ENCODE measurements around the gene ZBTB39. TPM values are rescaled to one million over a fixed set of nuclear protein-coding genes. Genes with fewer than 3 reads are reported as not detected.

Gene ZBTB39
- total RNA-seq, 4 donors from 2014 or later: 7.6 to 13.0 (median 10.9) TPM

DNA sequence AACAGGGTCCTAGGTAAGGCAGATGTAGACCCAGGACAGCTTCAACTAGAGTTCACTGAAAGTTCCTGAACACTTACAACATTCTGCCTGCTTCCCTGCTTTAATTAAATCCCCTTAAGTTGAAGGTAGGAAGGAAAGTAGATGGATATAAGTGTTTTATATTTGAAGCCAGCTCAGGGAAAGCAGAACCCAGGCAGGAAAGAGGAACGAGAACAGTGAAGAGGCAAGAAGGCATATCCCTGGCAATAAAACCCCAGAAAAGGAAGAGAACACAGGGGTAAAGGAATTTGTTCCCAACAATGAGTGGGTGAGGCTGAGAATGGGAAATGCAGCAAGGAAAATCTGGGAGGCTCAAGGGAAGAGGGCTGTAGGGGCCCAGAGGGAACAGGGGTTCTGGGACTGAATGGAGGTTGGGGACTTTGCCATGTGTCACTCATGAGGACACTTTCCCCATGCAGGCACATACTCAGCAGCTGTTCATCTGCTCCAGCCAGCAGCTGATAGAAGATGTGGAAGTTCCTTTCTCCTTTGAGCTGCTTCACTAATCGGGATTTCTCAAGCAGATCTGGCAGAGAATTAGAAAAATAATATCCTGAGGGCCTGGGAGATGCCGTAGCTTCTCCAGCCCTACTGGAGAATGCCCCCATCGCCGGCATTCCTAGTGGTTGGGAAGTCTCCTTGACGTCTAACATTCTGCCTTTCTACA, 39.9 kb upstream of the ZBTB39 start:
- Histone ChIP-seq H3K9me3 (no peaks in the 10 kb centered on the region), H3K4me1 (no peaks in the 10 kb centered on the region), H3K4me3 (no peak overlapping the region), H3K27me3 (no peaks in the 10 kb centered on the region), H3K36me3 (no peaks in the 10 kb centered on the region), H3K27ac (no peak overlapping the region)
- no peak for DNase-seq
- TF ChIP-seq POLR2A (IDR thresholded peaks at IDR 0.05): no peak
- TF ChIP-seq, protein P1, sequence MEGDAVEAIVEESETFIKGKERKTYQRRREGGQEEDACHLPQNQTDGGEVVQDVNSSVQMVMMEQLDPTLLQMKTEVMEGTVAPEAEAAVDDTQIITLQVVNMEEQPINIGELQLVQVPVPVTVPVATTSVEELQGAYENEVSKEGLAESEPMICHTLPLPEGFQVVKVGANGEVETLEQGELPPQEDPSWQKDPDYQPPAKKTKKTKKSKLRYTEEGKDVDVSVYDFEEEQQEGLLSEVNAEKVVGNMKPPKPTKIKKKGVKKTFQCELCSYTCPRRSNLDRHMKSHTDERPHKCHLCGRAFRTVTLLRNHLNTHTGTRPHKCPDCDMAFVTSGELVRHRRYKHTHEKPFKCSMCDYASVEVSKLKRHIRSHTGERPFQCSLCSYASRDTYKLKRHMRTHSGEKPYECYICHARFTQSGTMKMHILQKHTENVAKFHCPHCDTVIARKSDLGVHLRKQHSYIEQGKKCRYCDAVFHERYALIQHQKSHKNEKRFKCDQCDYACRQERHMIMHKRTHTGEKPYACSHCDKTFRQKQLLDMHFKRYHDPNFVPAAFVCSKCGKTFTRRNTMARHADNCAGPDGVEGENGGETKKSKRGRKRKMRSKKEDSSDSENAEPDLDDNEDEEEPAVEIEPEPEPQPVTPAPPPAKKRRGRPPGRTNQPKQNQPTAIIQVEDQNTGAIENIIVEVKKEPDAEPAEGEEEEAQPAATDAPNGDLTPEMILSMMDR (IDR thresholded peaks at IDR 0.05): no peak
- intact Hi-C loops (cut with DNase I; ENCODE audit: low total_unique reads): no loop called here

DNA sequence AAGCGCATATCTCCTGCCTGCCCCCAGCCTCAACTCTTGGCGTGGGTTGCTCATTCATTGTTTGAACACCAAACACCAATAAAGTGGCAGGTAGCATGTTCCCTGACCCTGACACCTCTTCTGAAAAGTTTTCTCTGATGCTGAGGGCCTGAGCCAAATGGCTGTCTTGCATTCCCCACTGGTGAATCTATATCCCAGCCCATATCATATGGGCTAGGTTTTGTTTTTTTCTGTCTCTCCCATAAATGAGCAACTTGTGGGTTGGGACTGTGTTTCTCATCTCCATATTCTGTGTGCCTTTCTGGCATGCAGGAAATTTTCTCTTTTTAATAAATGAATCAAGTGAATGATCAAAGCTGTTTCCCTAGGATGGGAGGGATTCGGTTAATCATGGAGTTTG, 38.5 kb upstream of the ZBTB39 start:
- no peak overlapping the region for H3K4me3 ChIP-seq
- intact Hi-C loops (cut with DNase I; ENCODE audit: low total_unique reads): no loop called here
- no peaks in the 10 kb centered on the region for H3K36me3 ChIP-seq
- no peak overlapping the region for H3K27ac ChIP-seq
- H3K4me1 ChIP-seq: no peaks in the 10 kb centered on the region
- no peaks in the 10 kb centered on the region for H3K27me3 ChIP-seq
- TF ChIP-seq, protein P1 (IDR thresholded peaks at IDR 0.05): no peak
- no peak for TF ChIP-seq POLR2A (IDR thresholded peaks at IDR 0.05)
- H3K9me3 ChIP-seq: no peaks in the 10 kb centered on the region
- DNase-seq: no peak

DNA sequence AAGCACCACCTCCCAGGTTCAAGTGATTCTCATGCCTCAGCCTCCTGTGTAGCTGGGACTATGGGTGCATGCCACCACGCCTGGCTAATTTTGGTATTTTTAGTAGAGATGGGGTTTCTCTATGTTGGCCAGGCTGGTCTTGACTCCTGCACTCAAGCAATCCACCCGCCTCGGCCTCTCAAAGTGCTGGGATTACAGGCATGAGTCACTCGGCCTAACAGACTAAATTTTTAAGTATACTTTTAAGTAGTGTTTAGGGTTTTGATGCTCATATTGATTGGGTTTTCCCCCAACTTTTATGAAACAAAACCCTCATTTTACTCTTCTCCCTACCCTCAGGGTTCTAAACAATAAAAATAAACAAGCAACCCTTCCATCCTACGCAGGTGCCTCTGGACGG, 38.1 kb upstream of the ZBTB39 start:
- no peak for DNase-seq
- no peaks in the 10 kb centered on the region for H3K27me3 ChIP-seq
- H3K4me3 ChIP-seq: no peak overlapping the region
- H3K4me1 ChIP-seq: no peaks in the 10 kb centered on the region
- H3K27ac ChIP-seq: no peak overlapping the region
- intact Hi-C loops (cut with DNase I; ENCODE audit: low total_unique reads): no loop called here
- TF ChIP-seq, protein P1 (IDR thresholded peaks at IDR 0.05): no peak
- no peak for TF ChIP-seq POLR2A (IDR thresholded peaks at IDR 0.05)
- no peaks in the 10 kb centered on the region for H3K9me3 ChIP-seq
- H3K36me3 ChIP-seq: no peaks in the 10 kb centered on the region

DNA sequence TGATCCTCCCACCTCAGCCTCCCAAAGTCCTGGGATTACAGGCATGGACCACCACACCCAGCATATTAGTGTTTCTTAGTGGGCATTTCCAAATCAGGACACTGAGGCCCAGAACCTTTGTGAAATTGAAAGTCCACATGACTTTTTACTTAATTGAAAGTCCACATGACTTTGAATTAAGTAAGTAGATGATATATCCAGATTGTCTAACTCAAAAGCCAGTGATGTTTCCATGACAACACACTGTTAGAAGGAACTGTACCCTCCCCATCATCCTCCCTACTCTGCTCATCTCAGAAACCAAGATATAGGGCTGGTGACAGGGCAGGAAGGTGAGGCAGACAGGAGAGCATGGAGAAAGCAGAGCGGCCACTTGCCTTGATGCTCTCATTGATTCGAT, 36.3 kb upstream of the ZBTB39 start:
- intact Hi-C loops (cut with DNase I; ENCODE audit: low total_unique reads): no loop called here
- no peak overlapping the region for H3K4me3 ChIP-seq
- no peak overlapping the region for H3K27ac ChIP-seq
- H3K9me3 ChIP-seq: no peaks in the 10 kb centered on the region
- no peak for DNase-seq
- H3K4me1 ChIP-seq: no peaks in the 10 kb centered on the region
- H3K36me3 ChIP-seq: no peaks in the 10 kb centered on the region
- TF ChIP-seq, protein P1 (IDR thresholded peaks at IDR 0.05): no peak
- no peak for TF ChIP-seq POLR2A (IDR thresholded peaks at IDR 0.05)
- no peaks in the 10 kb centered on the region for H3K27me3 ChIP-seq

DNA sequence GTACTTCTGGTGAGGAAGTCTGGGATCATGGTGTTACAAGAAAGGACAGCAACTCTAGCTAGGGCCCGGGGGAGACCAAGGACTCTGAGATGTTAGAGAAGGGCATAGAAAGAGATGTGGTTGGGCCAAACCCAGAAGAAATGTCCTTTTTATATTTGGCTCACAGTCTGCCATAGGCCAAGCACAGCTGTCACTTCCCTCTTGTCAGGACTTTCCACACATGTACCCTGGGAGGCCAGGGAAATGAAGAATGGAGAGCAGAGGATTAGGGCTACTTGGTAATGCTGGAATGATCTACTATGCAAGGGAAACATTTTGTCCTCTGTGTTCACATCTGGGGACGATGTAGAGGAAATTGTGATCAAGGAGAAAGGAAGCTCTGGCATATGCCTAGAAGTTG, 34.4 kb upstream of the ZBTB39 start:
- no peaks in the 10 kb centered on the region for H3K9me3 ChIP-seq
- H3K4me1 ChIP-seq: no peaks in the 10 kb centered on the region
- intact Hi-C loops (cut with DNase I; ENCODE audit: low total_unique reads): no loop called here
- H3K27ac ChIP-seq: no peak overlapping the region
- H3K36me3 ChIP-seq: no peaks in the 10 kb centered on the region
- no peak for DNase-seq
- no peak overlapping the region for H3K4me3 ChIP-seq
- TF ChIP-seq POLR2A (IDR thresholded peaks at IDR 0.05): no peak
- TF ChIP-seq, protein P1 (IDR thresholded peaks at IDR 0.05): no peak
- no peaks in the 10 kb centered on the region for H3K27me3 ChIP-seq
